HepG2 (cell line): ENCODE measurements around the gene EZH1. TPM values are rescaled to one million over a fixed set of nuclear protein-coding genes. Genes with fewer than 3 reads are reported as not detected.

Experiments
- ATF7 ChIP-seq, 2 experiments: fragments of 450-650 bp in 1 of 2; sonication (generic) in 1 of 2; formaldehyde crosslinking in 1 of 2; IDR thresholded peaks; 2 replicates each; pipeline versions ENCODE4 v1.4.0 to v1.6.1; 2016 to 2020; ENCODE audit warnings: antibody characterized with exemption in 1 of 2, mild to moderate bottlenecking in 1 of 2, missing genetic modification reagents in 1 of 2
- BRCA1 ChIP-seq: sonication (generic); formaldehyde crosslinking; IDR thresholded peaks from 2 replicates; pipeline ENCODE4 v1.4.0; 2020; ENCODE audit warnings: missing genetic modification reagents
- CBX1 ChIP-seq: IDR thresholded peaks from one replicate; pipeline ENCODE4 v1.6.1; 2016; ENCODE audit warnings: antibody characterized with exemption, low read depth
- EED ChIP-seq: sonication (generic); formaldehyde crosslinking; IDR thresholded peaks from 2 replicates; pipeline ENCODE4 v1.5.0; 2020; ENCODE audit warnings: mild to moderate bottlenecking, missing genetic modification reagents
- GLI4 ChIP-seq: sonication (generic); formaldehyde crosslinking; IDR thresholded peaks from 2 replicates; pipeline ENCODE4 v1.5.1; 2020; ENCODE audit warnings: missing genetic modification reagents, mild to moderate bottlenecking, moderate library complexity, borderline replicate concordance
- IRX3 ChIP-seq: sonication (generic); formaldehyde crosslinking; IDR thresholded peaks from 2 replicates; pipeline ENCODE4 v1.8.1; 2023; ENCODE audit warnings: mild to moderate bottlenecking, low read depth, missing genetic modification reagents, borderline replicate concordance
- RFX1 ChIP-seq: fragments of 450-650 bp; IDR thresholded peaks from 2 replicates; pipeline ENCODE4 v1.6.1; 2017
- RFX3 ChIP-seq: IDR thresholded peaks from 2 replicates; pipeline ENCODE4 v1.6.1; 2016; ENCODE audit warnings: missing biosample characterization, missing genetic modification reagents
- ZNF30 ChIP-seq: sonication (generic); formaldehyde crosslinking; IDR thresholded peaks from 2 replicates; pipeline ENCODE4 v1.5.0; 2020; ENCODE audit warnings: mild to moderate bottlenecking, missing genetic modification reagents
- ZNF335 ChIP-seq: sonication (generic); formaldehyde crosslinking; IDR thresholded peaks from 2 replicates; pipeline ENCODE4 v1.4.0; 2020; ENCODE audit warnings: missing genetic modification reagents
- ZNF460 ChIP-seq: sonication (generic); formaldehyde crosslinking; IDR thresholded peaks from 2 replicates; pipeline ENCODE4 v1.5.1; 2020; ENCODE audit warnings: missing genetic modification reagents, mild to moderate bottlenecking, borderline replicate concordance
- ZNF75D ChIP-seq: sonication (generic); formaldehyde crosslinking; IDR thresholded peaks from 2 replicates; pipeline ENCODE4 v1.8.1; 2023; ENCODE audit warnings: missing genetic modification reagents, mild to moderate bottlenecking, borderline replicate concordance
- ZNF780A ChIP-seq: sonication (generic); formaldehyde crosslinking; IDR thresholded peaks from 2 replicates; pipeline ENCODE4 v1.8.0; 2022; ENCODE audit warnings: mild to moderate bottlenecking, missing genetic modification reagents, moderate library complexity
- ZNF816 ChIP-seq: sonication (generic); formaldehyde crosslinking; IDR thresholded peaks from 2 replicates; pipeline ENCODE4 v1.8.0; 2022; ENCODE audit warnings: missing genetic modification reagents, mild to moderate bottlenecking, borderline replicate concordance
- polyA plus RNA-seq, 8 experiments: library from polyadenylated mRNA; depleted of rRNA in 3 of 8; stranded (reverse) in 7 of 8; unstranded in 1 of 8; fragments of >200 nt; fragmentation: Illumina TruSeq in 4 of 8; extraction: Trizol in 4 of 8; gene quantifications; 2 replicates each; pipeline versions ENCODE4 v1.2.1 to v1.2.3, GENCODE V29; 2011 to 2016; ENCODE audit warnings: low read depth in 4 of 8, missing spikeins in 1 of 8, mixed read lengths in 1 of 8; ENCODE audit not compliant: insufficient read depth in 1 of 8
- total RNA-seq, 5 experiments: library from RNA; depleted of rRNA; stranded (reverse); fragments of >200 nt; fragmentation: Illumina TruSeq; extraction: Trizol; gene quantifications; 2 replicates each; pipeline ENCODE4 v1.2.3, GENCODE V29; 2016; ENCODE audit warnings: low read depth in 1 of 5
- TF ChIP-seq, protein P1 (sequence below): sonication (generic); formaldehyde crosslinking; IDR thresholded peaks from 2 replicates; pipeline ENCODE4 v1.8.1; 2023; ENCODE audit warnings: mild to moderate bottlenecking, missing genetic modification reagents
- TF ChIP-seq, protein P2 (sequence below): sonication (generic); formaldehyde crosslinking; IDR thresholded peaks from 2 replicates; pipeline ENCODE4 v1.4.0; 2020; ENCODE audit warnings: mild to moderate bottlenecking, low read depth, missing genetic modification reagents
- TF ChIP-seq, protein P3 (sequence below), 2 experiments: IDR thresholded peaks; 2 replicates each; pipeline ENCODE4 v1.6.1; 2011 to 2012; ENCODE audit warnings: low read length in 2 of 2, borderline replicate concordance in 1 of 2, low read depth in 1 of 2, mild to moderate bottlenecking in 1 of 2, moderate library complexity in 1 of 2
- TF ChIP-seq, protein P4 (sequence below): IDR thresholded peaks from 2 replicates; pipeline ENCODE4 v1.6.1; 2016; ENCODE audit warnings: missing biosample characterization, missing genetic modification reagents, low read depth

EZH1 gene
- total and polyA plus RNA-seq, 2 of the 13 experiments (the other 11 are each of a cell fraction or from before 2014, with no cell fraction given): 11.6 to 24.0 TPM

DNA sequence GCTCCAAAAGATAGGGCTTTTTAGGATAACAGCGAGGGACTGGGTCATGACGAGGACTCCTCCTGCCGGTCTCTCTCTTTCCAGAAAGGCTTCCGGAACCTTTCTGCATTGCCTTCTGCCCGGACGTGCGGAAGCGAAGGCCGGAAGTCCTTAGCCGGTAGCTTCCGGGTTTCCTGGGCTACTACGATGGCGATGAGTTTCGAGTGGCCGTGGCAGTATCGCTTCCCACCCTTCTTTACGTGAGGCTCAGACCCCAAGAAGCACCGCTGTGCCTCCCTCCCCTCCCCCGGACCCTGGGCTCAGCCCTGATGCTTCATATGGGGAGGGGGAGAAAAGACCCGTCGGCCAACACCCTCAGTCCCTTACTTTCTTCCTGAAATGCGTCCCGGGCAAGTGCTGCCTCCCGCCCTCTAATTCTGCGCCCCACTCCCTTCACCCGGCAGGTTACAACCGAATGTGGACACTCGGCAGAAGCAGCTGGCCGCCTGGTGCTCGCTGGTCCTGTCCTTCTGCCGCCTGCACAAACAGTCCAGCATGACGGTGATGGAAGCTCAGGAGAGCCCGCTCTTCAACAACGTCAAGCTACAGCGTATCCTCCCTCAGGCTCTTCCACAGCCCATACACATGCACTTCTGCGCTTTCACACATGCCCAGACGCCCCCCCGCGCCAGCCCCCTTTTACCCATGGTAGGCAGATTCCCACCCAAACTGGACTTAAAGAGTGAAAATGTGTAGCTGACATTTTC lies 28.6 kb upstream of the EZH1 start, which contains the start of gene VPS25 (continued):
- TF ChIP-seq, protein P1, sequence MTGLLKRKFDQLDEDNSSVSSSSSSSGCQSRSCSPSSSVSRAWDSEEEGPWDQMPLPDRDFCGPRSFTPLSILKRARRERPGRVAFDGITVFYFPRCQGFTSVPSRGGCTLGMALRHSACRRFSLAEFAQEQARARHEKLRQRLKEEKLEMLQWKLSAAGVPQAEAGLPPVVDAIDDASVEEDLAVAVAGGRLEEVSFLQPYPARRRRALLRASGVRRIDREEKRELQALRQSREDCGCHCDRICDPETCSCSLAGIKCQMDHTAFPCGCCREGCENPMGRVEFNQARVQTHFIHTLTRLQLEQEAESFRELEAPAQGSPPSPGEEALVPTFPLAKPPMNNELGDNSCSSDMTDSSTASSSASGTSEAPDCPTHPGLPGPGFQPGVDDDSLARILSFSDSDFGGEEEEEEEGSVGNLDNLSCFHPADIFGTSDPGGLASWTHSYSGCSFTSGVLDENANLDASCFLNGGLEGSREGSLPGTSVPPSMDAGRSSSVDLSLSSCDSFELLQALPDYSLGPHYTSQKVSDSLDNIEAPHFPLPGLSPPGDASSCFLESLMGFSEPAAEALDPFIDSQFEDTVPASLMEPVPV (CRISPR knock-in tag): 0 out of 2 replicates have a peak, but pooled peaks have one; percentile 53
- TF ChIP-seq, protein P2, sequence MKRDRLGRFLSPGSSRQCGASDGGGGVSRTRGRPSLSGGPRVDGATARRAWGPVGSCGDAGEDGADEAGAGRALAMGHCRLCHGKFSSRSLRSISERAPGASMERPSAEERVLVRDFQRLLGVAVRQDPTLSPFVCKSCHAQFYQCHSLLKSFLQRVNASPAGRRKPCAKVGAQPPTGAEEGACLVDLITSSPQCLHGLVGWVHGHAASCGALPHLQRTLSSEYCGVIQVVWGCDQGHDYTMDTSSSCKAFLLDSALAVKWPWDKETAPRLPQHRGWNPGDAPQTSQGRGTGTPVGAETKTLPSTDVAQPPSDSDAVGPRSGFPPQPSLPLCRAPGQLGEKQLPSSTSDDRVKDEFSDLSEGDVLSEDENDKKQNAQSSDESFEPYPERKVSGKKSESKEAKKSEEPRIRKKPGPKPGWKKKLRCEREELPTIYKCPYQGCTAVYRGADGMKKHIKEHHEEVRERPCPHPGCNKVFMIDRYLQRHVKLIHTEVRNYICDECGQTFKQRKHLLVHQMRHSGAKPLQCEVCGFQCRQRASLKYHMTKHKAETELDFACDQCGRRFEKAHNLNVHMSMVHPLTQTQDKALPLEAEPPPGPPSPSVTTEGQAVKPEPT (CRISPR knock-in tag): peak; percentile 64; the same call in 1 of the 2 replicates
- TF ChIP-seq ZNF30 (CRISPR knock-in tag) (no peak), GLI4 (CRISPR knock-in tag) (0 out of 2 replicates have a peak, but pooled peaks have one; percentile 52), ATF7 (IDR thresholded peaks at IDR 0.05) (no peak), ATF7 (CRISPR knock-in tag; IDR thresholded peaks at IDR 0.05) (no peak), ZNF816 (no peak), BRCA1 (0 out of 2 replicates have a peak, but pooled peaks have one; percentile 59), ZNF460 (CRISPR knock-in tag) (no peak), ZNF335 (peak; percentile 87; the same call in 1 of the 2 replicates), IRX3 (CRISPR knock-in tag) (0 out of 2 replicates have a peak, but pooled peaks have one; percentile 55), ZNF75D (CRISPR knock-in tag) (no peak), RFX1 (no peak), CBX1 (peak; percentile 56), ZNF780A (CRISPR knock-in tag) (no peak), RFX3 (CRISPR knock-in tag) (peak; percentile 58; the same call in 1 of the 2 replicates), EED (CRISPR knock-in tag) (peak; percentile 95)
- TF ChIP-seq, protein P3, sequence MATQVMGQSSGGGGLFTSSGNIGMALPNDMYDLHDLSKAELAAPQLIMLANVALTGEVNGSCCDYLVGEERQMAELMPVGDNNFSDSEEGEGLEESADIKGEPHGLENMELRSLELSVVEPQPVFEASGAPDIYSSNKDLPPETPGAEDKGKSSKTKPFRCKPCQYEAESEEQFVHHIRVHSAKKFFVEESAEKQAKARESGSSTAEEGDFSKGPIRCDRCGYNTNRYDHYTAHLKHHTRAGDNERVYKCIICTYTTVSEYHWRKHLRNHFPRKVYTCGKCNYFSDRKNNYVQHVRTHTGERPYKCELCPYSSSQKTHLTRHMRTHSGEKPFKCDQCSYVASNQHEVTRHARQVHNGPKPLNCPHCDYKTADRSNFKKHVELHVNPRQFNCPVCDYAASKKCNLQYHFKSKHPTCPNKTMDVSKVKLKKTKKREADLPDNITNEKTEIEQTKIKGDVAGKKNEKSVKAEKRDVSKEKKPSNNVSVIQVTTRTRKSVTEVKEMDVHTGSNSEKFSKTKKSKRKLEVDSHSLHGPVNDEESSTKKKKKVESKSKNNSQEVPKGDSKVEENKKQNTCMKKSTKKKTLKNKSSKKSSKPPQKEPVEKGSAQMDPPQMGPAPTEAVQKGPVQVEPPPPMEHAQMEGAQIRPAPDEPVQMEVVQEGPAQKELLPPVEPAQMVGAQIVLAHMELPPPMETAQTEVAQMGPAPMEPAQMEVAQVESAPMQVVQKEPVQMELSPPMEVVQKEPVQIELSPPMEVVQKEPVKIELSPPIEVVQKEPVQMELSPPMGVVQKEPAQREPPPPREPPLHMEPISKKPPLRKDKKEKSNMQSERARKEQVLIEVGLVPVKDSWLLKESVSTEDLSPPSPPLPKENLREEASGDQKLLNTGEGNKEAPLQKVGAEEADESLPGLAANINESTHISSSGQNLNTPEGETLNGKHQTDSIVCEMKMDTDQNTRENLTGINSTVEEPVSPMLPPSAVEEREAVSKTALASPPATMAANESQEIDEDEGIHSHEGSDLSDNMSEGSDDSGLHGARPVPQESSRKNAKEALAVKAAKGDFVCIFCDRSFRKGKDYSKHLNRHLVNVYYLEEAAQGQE (IDR thresholded peaks at IDR 0.05; ENCODE audit: borderline replicate concordance in 1 of 2, low read depth in 1 of 2, low read length in 2 of 2): peak in 1 of 2 experiments; percentile 79; a peak in 3 of 4 replicates
- TF ChIP-seq, protein P4, sequence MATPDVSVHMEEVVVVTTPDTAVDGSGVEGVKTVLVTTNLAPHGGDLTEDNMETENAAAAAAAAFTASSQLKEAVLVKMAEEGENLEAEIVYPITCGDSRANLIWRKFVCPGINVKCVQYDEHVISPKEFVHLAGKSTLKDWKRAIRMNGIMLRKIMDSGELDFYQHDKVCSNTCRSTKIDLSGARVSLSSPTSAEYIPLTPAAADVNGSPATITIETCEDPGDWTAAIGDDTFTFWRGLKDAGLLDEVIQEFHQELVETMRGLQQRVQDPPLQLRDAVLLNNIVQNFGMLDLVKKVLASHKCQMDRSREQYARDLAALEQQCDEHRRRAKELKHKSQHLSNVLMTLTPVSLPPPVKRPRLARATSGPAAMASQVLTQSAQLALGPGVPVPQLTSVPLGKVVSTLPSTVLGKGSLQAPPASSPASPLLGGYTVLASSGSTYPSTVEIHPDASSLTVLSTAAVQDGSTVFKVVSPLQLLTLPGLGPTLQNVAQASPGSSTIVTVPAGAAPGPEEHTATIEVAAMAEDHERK (CRISPR knock-in tag): peak; percentile 47; the same call in 1 of the 2 replicates
